Astrocyte of the cerebellum (primary cell): ENCODE data around the gene FBXW9.
"Not testable (repeated sequence)": the region's sequence is repeated elsewhere in the genome, so short reads cannot be mapped to it uniquely, and the experiment has no call there.

Source experiments
- DNase-seq: peaks from one replicate; pipeline ENCODE4 v3.0.0-alpha.2; 2011; ENCODE audit warnings: low read depth
- H3K4me3 ChIP-seq: 2 replicates; pipeline ENCODE4 v1.5.1; 2011; ENCODE audit warnings: mild to moderate bottlenecking, low read depth, low read length, moderate library complexity
- in situ Hi-C: cut with HindIII; loops from 2 replicates; pipeline ENCODE4 v1.10.0; 2017; ENCODE audit warnings: low sequenced_read_pairs
- TF ChIP-seq, protein P1 (sequence below): IDR thresholded peaks from 2 replicates; pipeline ENCODE4 v1.5.1; 2012; ENCODE audit warnings: low read length, low read depth, moderate library complexity, mild to moderate bottlenecking; ENCODE audit errors: missing control alignments

FBXW9 gene

DNA sequence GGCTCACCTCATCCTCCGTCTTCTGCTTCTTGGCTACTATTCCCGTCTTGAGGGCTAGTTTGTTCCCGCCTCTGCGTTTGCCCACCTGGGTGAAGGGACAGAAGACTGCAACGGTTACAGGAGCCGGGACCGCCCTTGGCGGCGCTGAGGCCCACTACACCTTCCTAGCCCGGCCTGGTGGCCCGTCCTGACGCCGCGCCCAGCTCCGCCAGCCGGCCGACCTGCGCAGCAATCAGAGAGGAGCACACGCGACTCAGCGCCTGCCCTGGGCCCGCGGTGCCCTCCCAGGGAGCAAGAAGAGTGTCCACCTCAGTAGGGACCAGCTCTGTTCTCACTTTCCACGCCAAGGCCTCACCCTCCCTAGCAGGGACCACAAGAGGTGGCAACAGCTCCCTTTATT, 34.9 kb upstream of the FBXW9 start:
- in situ Hi-C loops = no loop called here
- TF ChIP-seq, protein P1, sequence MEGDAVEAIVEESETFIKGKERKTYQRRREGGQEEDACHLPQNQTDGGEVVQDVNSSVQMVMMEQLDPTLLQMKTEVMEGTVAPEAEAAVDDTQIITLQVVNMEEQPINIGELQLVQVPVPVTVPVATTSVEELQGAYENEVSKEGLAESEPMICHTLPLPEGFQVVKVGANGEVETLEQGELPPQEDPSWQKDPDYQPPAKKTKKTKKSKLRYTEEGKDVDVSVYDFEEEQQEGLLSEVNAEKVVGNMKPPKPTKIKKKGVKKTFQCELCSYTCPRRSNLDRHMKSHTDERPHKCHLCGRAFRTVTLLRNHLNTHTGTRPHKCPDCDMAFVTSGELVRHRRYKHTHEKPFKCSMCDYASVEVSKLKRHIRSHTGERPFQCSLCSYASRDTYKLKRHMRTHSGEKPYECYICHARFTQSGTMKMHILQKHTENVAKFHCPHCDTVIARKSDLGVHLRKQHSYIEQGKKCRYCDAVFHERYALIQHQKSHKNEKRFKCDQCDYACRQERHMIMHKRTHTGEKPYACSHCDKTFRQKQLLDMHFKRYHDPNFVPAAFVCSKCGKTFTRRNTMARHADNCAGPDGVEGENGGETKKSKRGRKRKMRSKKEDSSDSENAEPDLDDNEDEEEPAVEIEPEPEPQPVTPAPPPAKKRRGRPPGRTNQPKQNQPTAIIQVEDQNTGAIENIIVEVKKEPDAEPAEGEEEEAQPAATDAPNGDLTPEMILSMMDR = no peak
- no peak for DNase-seq
- no peak overlapping the region for H3K4me3 ChIP-seq

DNA sequence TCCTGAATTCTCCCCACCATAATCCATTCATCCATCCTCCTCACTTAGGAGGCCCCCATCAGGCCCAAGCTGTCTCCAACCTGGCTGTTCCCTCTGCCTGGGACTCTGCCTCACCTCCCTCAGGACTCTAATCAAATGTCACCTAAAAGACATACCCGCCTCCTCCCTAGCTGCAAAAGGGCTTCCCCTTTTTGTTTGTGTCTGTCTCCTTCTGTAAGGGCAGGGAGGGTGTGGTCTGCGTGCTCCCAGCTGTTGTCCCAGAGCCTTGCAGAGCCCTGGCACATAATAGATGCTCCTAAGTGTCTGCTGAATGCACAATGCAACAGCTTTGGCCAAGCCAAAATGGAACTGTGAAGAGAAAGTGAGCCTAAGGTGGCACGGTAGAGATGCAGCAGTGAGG, 33.6 kb upstream of the FBXW9 start:
- TF ChIP-seq, protein P1 = no peak
- in situ Hi-C loops = no loop called here
- no peak for DNase-seq
- no peak overlapping the region for H3K4me3 ChIP-seq

DNA sequence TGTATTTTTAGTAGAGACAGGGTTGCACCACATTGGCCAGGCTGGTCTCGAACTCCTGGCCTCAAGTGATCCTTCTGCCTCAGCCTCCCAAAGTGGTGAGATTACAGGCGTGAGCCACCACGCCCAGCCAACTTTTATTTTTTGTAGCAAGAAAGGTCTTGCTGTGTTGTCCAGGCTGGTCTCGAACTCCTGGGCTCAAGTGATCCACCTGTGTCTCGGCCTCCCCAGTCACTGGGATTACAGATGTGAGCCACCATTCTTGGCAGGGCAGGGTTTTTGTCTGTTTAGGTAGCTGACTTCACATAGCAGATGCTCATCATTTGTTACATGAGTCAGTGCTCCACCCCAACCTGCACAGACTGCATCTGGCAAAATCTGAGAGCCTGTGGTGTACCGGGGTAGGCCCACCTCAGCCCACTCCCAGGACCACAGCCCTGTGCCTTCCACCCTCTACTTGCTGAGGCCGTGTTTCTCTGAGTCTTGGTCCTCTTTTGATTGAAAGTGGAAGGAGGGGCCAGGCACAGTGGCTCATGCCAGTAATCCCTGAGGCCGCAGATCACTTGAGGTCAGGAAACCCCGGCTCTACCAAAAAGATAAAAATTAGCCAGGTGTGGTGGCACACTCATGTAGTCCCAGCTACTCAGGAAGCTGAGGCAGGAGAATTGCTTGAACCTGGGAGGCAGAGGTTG, 31.5 kb upstream of the FBXW9 start:
- no peak overlapping the region for H3K4me3 ChIP-seq
- TF ChIP-seq, protein P1 = no peak
- in situ Hi-C loops = no loop called here
- DNase-seq = no peak

DNA sequence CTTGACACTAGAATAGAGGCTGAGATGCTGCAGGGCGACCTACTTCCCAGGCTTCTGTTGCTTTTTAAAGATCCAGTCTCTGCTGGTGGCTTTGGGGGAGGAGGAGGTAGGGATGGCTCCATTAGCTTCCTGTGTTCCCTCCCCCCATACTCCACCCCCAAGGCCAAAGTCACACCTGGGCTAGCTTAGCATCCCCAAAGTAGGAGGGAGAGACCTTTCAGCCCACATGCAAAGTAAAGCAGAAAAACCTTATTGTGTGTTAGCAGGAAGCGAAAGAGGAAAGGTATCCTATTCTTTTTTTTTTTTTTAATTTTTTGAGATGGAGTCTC, 30.5 kb upstream of the FBXW9 start:
- in situ Hi-C loops = no loop called here
- no peak for DNase-seq
- TF ChIP-seq, protein P1 = no peak

DNA sequence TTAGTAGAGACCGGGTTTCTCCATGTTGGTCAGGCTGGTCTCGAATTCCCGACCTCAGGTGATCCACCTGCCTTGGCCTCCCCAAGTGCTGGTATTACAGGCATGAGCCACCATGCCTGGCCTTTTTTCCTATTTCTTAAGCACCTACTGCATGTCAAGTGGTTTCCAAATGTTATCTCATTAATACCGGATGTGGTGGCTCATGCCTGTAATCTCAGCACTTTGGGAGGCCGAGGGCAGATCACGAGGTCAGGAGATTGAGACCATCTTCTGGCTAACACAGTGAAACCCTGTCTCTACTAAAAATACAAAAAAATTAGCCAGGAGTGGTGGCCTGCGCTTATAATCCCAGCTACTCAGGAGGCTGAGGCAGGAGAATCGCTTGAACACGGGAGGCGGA, 29.2 kb upstream of the FBXW9 start:
- in situ Hi-C loops, H3K4me3 ChIP-seq, DNase-seq: not testable (repeated sequence)

More for the DNA sequence above, 30.5 kb upstream of the FBXW9 start:
- H3K4me3 ChIP-seq = no peak overlapping the region

DNA sequence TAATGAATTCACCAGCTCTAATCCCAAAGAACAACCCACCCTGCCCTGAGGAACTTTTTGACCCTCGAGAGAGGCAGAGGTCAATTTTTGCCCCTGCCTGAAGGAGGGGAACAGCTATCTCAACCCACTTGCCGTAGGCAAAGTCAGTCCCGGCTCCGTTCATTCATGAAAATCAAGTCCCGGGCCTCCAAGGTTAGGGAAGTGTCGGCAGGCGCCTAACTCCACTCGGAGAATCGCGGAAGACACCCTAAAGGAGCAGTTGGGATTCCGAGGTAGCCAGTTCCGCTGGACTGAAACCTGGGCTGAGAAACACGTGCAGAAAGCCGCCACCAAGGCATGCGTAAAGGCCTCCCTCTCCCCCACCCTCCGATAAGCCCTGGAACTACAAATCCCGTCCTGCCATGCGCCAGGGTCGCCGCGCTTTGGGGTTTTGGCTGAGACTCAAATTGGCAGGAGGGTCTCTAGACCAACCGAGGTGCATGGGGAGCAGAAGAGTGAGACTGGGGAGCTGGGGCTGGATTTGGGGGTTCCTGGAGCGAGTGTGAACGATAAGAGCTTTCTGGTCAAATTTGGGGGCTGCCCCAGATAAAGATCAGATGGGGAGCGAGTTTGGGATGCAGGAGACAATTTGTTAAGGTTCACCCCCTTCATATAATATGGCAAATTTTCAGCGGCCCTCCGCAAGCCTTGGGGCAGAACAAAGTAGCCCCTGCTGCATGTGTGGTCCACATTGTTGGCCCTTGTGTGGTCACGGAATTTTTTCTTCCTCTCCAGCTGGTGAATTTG, 27.4 kb upstream of the FBXW9 start, which contains the start of gene TNPO2:
TSS of gene TNPO2 (minus strand) at position 292 of the 786 bp plus-strand sequence. CDS start 2,955 bp downstream, outside the sequence.
- TF ChIP-seq, protein P1 = no peak
- no peak for DNase-seq
- H3K4me3 ChIP-seq = peak within 1 kb of the TSS; percentile 82
- in situ Hi-C loops = no loop called here

DNA sequence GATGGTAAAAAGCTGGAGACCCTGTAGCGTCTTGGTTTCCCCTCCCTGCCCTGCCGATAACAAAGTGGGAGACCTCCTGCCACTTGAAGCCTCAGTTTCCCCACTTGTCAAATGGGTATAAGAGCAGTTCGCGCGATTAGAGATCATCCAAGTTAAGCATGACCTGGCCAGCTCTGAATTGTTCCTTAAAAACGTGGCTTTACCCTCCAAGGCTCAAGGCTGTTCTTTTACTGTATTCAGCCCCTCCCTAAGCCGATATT, 26.9 kb upstream of the FBXW9 start:
- peak overlapping the region; percentile 82 for H3K4me3 ChIP-seq
- in situ Hi-C loops = no loop called here
- TF ChIP-seq, protein P1 = no peak
- DNase-seq = no peak
